Small intestine (tissue), 7 donors: Measurements from ENCODE around the gene KIFC3. TPM values are rescaled to one million over a fixed set of nuclear protein-coding genes. Genes with fewer than 3 reads are reported as not detected.
"Not testable (repeated sequence)": the region's sequence is repeated elsewhere in the genome, so short reads cannot be mapped to it uniquely, and the experiment has no call there.

Source experiments
- DNase-seq, 2 donors: peaks; one replicate each; pipeline versions ENCODE4 v3.0.0 to v3.0.0-alpha.2; 2013
- FAIRE-seq: peaks from 2 replicates; lab custom pipeline; 2012; peaks lifted over from hg19 to GRCh38; lab: Jason Lieb, UNC
- H3K27ac ChIP-seq, 3 donors: one replicate each; pipeline ENCODE4 v1.5.1; 2013; ENCODE audit warnings: low read length in 2 of 3, mild to moderate bottlenecking in 2 of 3, control low read depth in 1 of 3, inconsistent platforms in 1 of 3, low read depth in 1 of 3, moderate library complexity in 1 of 3
- H3K27me3 ChIP-seq, 3 donors: one replicate each; pipeline ENCODE4 v1.6.1; 2013; ENCODE audit warnings: low read length in 3 of 3, inconsistent platforms in 1 of 3; ENCODE audit not compliant: control insufficient read depth in 3 of 3, insufficient read depth in 3 of 3
- H3K36me3 ChIP-seq, 3 donors: one replicate each; pipeline ENCODE4 v1.6.1; 2013; ENCODE audit warnings: low read length in 3 of 3, inconsistent platforms in 1 of 3, low read depth in 1 of 3, mild to moderate bottlenecking in 1 of 3, moderate library complexity in 1 of 3; ENCODE audit not compliant: control insufficient read depth in 3 of 3, insufficient read depth in 2 of 3
- H3K4me1 ChIP-seq, 3 donors: one replicate each; pipeline ENCODE4 v1.6.1; 2013; ENCODE audit warnings: low read length in 2 of 3, inconsistent platforms in 1 of 3, low read depth in 1 of 3, mild to moderate bottlenecking in 1 of 3, moderate library complexity in 1 of 3; ENCODE audit not compliant: control insufficient read depth in 3 of 3, insufficient read depth in 2 of 3
- H3K4me3 ChIP-seq, 3 donors: one replicate each; pipeline ENCODE4 v1.5.1; 2013; ENCODE audit warnings: low read length in 3 of 3, control low read depth in 1 of 3, inconsistent platforms in 1 of 3, low read depth in 1 of 3, mild to moderate bottlenecking in 1 of 3, moderate library complexity in 1 of 3
- H3K9me3 ChIP-seq, 2 donors: one replicate each; pipeline ENCODE4 v1.6.1; 2013; ENCODE audit warnings: low read depth in 1 of 2, low read length in 1 of 2; ENCODE audit not compliant: control insufficient read depth in 2 of 2, insufficient read depth in 1 of 2
- WGBS, 3 donors: extraction: QIAGEN DNeasy Blood & Tissue Kit; methylation state at CpG; one replicate each; pipeline ENCODE4 v1.1.7; 2013; 5-methylcytosine and 5-hydroxymethylcytosine counted together
- polyA plus RNA-seq, 4 donors: library from polyadenylated mRNA; stranded (reverse) in 3 of 4; unstranded in 1 of 4; fragments of 200-250 nt in 3 of 4; fragments of 120-200 nt in 1 of 4; gene quantifications; one replicate each; pipeline versions ENCODE4 v1.2.1 to v1.2.3, GENCODE V29; 2013
- donor health status: healthy with polysubstance abuse.
- donor health status: control.
- donor health status: control.
- donor health status: Bipolar disorder and iron deficiency.
- donor health status: healthy.

KIFC3 gene
- polyA plus RNA-seq, 4 donors: 12.8 to 237 (median 131) TPM

DNA sequence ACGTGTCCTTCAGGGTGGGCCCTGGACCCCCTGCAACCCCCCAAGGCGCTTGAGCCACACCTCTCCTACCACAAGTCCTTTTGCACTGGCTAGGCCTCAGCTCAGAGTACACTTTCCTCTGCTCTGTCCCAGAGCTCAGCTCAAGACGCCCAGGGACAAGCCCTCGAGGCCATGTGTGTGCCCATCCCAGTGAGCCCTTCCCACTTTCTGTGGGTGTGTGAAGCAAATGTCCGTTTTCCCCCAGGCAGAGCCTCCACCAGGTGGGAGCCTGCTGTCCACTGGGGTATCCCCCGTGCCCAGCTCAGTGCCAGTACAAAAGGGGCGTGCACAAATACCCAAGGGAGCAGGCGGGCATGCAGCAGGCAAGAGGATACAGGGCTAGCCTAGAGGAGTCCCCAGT lies 18.4 kb downstream of the KIFC3 start:
- peaks cover 0 to 18% (median 0%) of the 10 kb centered on the region in 3 donors for H3K4me1 ChIP-seq
- WGBS, 3 donors: 86 to 88% (median 87%) methylated on average over 8 of the region's 8 CpGs
- peaks cover 0 to 77% (median 4%) of the 10 kb centered on the region in 3 donors for H3K36me3 ChIP-seq
- no peak overlapping the region for H3K4me3 ChIP-seq
- DNase-seq (no peak), FAIRE-seq (no peak)
- no peak overlapping the region for H3K27ac ChIP-seq
- H3K27me3 ChIP-seq: no peaks in the 10 kb centered on the region
- H3K9me3 ChIP-seq: no peaks in the 10 kb centered on the region

DNA sequence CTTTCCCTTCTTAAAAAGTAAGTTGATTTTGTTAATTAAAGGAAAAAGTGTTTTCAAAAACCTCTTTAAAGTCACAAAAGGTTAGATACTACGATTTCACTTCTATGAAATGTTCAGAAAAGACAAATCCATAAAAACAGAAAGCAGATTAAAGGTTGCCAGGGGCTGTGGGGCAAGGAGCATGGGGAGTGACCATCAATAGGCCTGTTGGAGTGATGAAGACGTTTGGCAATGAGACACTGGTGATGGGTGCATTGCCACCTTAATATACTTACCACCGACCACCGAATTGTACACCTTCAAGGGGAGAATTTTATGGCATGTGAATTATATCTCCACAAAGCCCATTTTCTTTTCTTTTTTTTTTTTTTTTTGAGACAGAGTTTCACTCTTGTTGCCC lies 19.2 kb downstream of the KIFC3 start:
- no peak overlapping the region for H3K4me3 ChIP-seq
- H3K4me1 ChIP-seq: peaks cover 0 to 12% (median 0%) of the 10 kb centered on the region in 3 donors
- FAIRE-seq (no peak), DNase-seq (no peak)
- 83 to 87% (median 86%) methylated on average over 4 of the region's 4 CpGs for WGBS, 3 donors
- peak overlapping the region in 1 of 3 donors; percentile 54 for H3K27ac ChIP-seq
- no peaks in the 10 kb centered on the region for H3K9me3 ChIP-seq
- H3K27me3 ChIP-seq: no peaks in the 10 kb centered on the region
- H3K36me3 ChIP-seq: peaks cover 0 to 72% (median 4%) of the 10 kb centered on the region in 3 donors

DNA sequence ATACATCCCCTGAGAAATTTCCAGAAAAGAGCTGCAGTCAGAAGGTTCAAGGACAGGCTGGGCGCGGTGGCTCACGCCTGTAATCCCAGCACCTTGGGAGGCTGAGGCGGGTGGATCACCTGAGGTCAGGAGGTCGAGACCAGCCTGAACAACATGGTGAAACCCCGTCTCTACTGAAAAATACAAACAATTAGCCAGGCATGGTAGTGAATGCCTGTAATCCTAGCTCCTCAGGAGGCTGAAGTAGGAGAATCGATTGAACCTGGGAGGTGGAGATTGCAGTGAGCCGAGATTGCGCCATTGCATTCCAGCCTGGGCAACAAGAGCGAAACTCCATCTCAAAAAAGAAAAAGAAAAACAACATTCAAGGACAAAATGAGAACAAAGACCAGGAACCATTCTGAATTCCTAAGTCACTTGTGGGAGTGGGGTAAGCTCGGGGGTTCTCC lies 19.7 kb downstream of the KIFC3 start:
- not testable (repeated sequence) for H3K9me3 ChIP-seq, H3K27me3 ChIP-seq, FAIRE-seq, H3K4me3 ChIP-seq
- Histone ChIP-seq H3K27ac (peak overlapping the region in 1 of 3 donors; percentile 69), H3K4me1 (peaks cover 0 to 12% (median 0%) of the 10 kb centered on the region in 3 donors), H3K36me3 (peaks cover 0 to 70% (median 3%) of the 10 kb centered on the region in 3 donors)
- 81 to 87% (median 84%) methylated on average over 11 of the region's 11 CpGs for WGBS, 3 donors
- DNase-seq: peak in 1 of 2 donors; percentile 30

DNA sequence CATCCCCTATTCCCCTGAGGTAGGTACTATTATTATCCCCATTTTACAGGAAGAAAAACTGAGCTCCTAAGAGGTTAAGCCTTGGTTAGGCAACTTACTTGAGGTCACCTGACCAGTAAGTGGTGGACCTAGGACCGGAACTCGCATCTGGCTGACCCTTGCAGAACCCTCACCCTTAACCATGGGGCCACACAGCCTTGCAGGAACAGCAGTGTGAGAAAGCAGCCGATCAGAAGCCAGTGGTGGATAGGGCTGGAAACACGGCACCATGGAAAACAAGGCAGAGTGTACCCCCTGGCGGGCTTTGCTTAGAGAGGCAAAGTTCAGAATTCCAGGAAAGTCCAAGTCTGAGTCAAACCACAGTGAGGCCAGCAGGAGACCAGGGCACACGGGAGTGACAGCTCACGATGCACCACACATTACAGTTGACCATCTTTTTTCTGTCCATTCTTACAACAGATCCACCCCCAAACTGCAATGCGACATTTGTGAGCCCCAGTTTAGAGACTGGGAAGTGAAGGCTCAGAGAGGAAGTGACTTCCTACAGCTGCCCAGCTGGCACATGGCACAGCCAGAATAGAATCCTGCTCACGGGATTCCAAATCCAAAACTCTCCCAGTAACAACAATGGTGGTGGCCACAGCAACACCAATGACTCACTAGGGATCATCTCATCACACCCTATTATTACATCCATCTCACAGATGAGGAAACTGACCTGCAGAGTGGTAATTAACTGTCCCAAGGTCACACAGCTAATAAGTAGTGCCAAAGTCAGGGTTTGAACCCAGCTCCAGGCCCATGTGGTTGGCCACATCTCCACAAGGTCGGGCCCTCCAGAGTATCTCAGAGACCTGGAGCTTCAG lies 20.3 kb downstream of the KIFC3 start:
- Histone ChIP-seq H3K27me3 (no peaks in the 10 kb centered on the region), H3K4me1 (peaks cover 0 to 12% (median 0%) of the 10 kb centered on the region in 3 donors), H3K27ac (peak overlapping the region in 1 of 3 donors; percentile 69), H3K36me3 (peaks cover 0 to 67% (median 2%) of the 10 kb centered on the region in 3 donors), H3K9me3 (no peaks in the 10 kb centered on the region), H3K4me3 (no peak overlapping the region)
- 75 to 83% (median 83%) methylated on average over 10 of the region's 10 CpGs for WGBS, 3 donors
- no peak for FAIRE-seq
- DNase-seq: peak in 1 of 2 donors; percentile 79

DNA sequence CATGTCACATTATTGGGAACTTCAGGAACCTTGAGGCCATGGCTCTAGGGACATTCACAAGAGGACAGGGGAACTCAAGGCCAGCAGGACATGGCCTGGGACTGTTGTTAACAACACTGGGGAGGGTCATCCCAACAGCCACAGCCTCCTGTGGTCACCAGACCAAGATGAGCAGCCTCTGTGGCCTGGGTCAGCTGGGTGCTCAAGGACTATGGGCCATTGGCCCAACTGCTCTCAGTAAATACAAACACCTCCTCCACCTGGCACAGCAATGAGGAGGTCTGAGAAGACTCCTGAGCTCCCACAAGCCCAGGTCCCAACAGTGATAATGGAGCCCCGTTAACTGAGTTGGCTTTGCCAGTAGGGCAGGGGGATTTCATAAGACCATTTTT lies 20.9 kb downstream of the KIFC3 start:
- Histone ChIP-seq H3K27me3 (no peaks in the 10 kb centered on the region), H3K4me1 (peaks cover 0 to 13% (median 0%) of the 10 kb centered on the region in 3 donors), H3K9me3 (no peaks in the 10 kb centered on the region), H3K4me3 (no peak overlapping the region), H3K27ac (peak overlapping the region in 1 of 3 donors; percentile 32), H3K36me3 (peaks cover 0 to 65% (median 2%) of the 10 kb centered on the region in 3 donors)
- no peak for DNase-seq
- 46 to 76% (median 76%) methylated on average over 1 of the region's 1 CpG for WGBS, 3 donors
- no peak for FAIRE-seq

DNA sequence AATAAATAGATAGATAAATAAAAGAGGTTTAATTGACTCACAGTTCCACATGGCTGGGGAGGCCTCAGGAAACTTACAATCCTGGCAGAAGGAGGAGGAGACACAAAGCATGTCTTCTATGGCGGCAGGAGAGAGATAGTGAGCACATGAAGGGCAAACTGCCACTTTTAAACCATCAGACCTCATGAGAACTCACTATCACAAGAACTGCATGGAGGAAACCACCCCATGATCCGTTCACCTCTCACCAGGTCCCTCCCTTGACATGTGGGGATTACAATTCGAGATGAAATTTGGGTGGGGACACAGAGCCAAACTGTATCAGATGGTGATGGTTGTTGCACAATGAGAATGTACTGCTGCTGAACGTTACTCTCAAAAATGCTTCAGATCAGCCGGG lies 22.5 kb downstream of the KIFC3 start:
- not testable (repeated sequence) for H3K27ac ChIP-seq, DNase-seq, H3K4me3 ChIP-seq, H3K9me3 ChIP-seq, H3K27me3 ChIP-seq, FAIRE-seq
- Histone ChIP-seq H3K36me3 (peaks cover 0 to 65% (median 8%) of the 10 kb centered on the region in 3 donors), H3K4me1 (peaks cover 0 to 26% (median 0%) of the 10 kb centered on the region in 3 donors)
- 75 to 82% (median 80%) methylated on average over 5 of the region's 5 CpGs for WGBS, 3 donors

DNA sequence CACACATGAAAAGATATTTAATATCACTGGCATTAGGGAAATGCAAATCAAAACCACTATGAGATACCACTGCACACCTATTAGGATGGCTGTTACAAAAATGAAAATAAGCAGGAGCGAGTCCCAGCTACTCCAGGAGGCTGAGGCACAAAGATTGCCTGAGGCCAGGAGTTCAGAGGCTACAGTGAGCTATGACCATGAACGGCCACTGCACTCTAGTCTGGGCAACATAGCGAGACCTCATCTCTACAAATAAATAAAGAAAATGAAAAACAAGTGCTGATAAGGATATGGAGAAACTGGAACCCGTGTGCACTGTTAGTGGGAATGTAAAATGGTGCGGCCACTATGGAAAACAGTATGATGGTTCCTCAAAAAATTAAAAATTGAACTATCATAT lies 23.6 kb downstream of the KIFC3 start:
- Histone ChIP-seq H3K4me3 (no peak overlapping the region), H3K27me3 (no peaks in the 10 kb centered on the region), H3K4me1 (peaks cover 0 to 28% (median 0%) of the 10 kb centered on the region in 3 donors), H3K27ac (no peak overlapping the region), H3K36me3 (peaks cover 0 to 62% (median 6%) of the 10 kb centered on the region in 3 donors), H3K9me3 (no peaks in the 10 kb centered on the region)
- WGBS, 3 donors: 87 to 91% (median 90%) methylated on average over 5 of the region's 5 CpGs
- DNase-seq (no peak), FAIRE-seq (no peak)

DNA sequence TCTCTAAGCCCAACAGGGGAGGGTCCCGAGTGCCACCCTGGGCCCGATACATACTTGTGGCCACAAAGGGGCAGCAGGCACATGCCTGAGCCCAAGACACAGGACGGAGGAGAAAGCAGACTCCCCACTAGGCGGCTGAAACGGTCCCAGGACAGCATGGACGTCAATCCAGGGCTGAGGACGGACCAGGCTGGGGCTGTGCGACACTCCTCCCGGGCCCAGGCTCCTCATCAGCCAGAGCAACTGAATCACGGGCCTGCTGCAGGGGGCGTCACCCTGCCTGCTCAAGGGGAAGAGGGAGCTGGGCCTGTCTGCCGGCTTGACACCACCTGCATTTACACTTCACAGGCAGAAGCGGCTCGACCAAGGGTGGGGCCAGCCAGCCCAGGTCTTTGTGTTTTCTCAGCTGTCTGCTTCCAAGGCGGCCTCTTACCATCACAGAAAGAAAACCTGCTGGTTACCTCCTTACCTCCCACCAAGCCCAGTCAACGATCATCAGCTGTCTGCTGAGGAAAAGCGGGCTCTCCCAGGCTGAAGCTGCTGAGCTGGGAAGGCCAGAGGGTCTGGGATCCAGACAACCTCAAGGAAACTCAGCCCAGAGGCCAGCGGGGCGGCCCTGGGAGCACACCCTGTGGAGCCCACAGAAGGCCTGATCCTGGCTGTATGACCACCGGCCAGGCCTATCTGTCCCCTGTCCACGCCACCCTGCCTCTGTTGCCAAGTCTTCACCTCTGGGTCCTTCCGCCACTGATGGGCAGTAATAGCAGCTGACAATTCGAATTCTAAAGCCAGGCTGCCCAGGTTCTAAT lies 26.4 kb downstream of the KIFC3 start:
- Histone ChIP-seq H3K4me1 (peaks cover 0 to 16% (median 0%) of the 10 kb centered on the region in 3 donors), H3K9me3 (no peaks in the 10 kb centered on the region), H3K36me3 (peaks cover 0 to 71% (median 9%) of the 10 kb centered on the region in 3 donors), H3K27ac (no peak overlapping the region), H3K27me3 (no peaks in the 10 kb centered on the region), H3K4me3 (no peak overlapping the region)
- peak; percentile 59 to 65 for DNase-seq
- FAIRE-seq: no peak
- WGBS, 3 donors: 46 to 62% (median 61%) methylated on average over 22 to 23 of the region's 23 CpGs
